Right lobe of liver (tissue), 6 donors: Measurements from ENCODE around the gene TSR1. TPM values are rescaled to one million over a fixed set of nuclear protein-coding genes. Genes with fewer than 3 reads are reported as not detected.
A peak's percentile ranks its signal among the peaks of the same experiment; 100 is the strongest.

Experiments used
- ATAC-seq, 4 donors: fragments of 200-7000 bp; cut with Tn5 transposase; one replicate each; pipeline ENCODE4 v1.9.1; 2020; ENCODE audit warnings: mild to moderate bottlenecking in 4 of 4, moderate library complexity in 4 of 4
- DNase-seq, 3 donors: peaks; one replicate each; pipeline ENCODE4 v3.0.0-alpha.2; 2020
- H3K27ac ChIP-seq, 3 donors: fragments of 200-600 bp; one replicate each; pipeline ENCODE4 v1.8.0; 2022
- H3K27me3 ChIP-seq, 2 donors: fragments of 200-600 bp; one replicate each; pipeline ENCODE4 v1.8.0; 2022
- H3K36me3 ChIP-seq, 4 donors: fragments of 200-600 bp; sonication (generic) in 1 of 4; one replicate each; pipeline versions ENCODE4 v1.5.1 to v1.8.0; 2017 to 2022; ENCODE audit warnings: control low read depth in 1 of 4
- H3K4me1 ChIP-seq, 4 donors: fragments of 200-600 bp; sonication (generic) in 1 of 4; one replicate each; pipeline versions ENCODE4 v1.5.1 to v1.8.0; 2017 to 2022; ENCODE audit warnings: control low read depth in 1 of 4
- H3K4me3 ChIP-seq, 3 donors: fragments of 200-600 bp; one replicate each; pipeline ENCODE4 v1.8.0; 2022
- H3K9me3 ChIP-seq, 4 donors: fragments of 200-600 bp; sonication (generic) in 1 of 4; one replicate each; pipeline versions ENCODE4 v1.5.1 to v1.8.0; 2017 to 2022; ENCODE audit warnings: control low read depth in 1 of 4
- CTCF ChIP-seq, 4 donors: fragments of 200-600 bp in 3 of 4; fragments of 450-650 bp in 1 of 4; IDR thresholded peaks; one replicate each; pipeline versions ENCODE4 v1.5.1 to v1.8.0; 2016 to 2022; ENCODE audit warnings: antibody characterized with exemption in 4 of 4, mild to moderate bottlenecking in 2 of 4
- POLR2A ChIP-seq: fragments of 450-650 bp; IDR thresholded peaks from one replicate; pipeline ENCODE4 v1.6.1; 2017; ENCODE audit warnings: antibody characterized with exemption, mild to moderate bottlenecking
- WGBS: methylation state at CpG from one replicate; pipeline ENCODE4 v1.1.6; 2018; ENCODE audit warnings: low coverage, low lambda C conversion rate; ENCODE audit not compliant: insufficient coverage; ENCODE audit errors: missing lambda C conversion rate; 5-methylcytosine and 5-hydroxymethylcytosine counted together
- intact Hi-C, 2 donors: fragments of 100-400 bp; cut with DNase I; formaldehyde crosslinking; loops; one replicate each; pipeline versions ENCODE4 v1.11.2 to v1.14.1; 2022
- total RNA-seq, 6 experiments: library from RNA; depleted of rRNA in 2 of 6; stranded (reverse); fragments of >200 nt in 2 of 6; fragmentation: NEBNext Ultra II Directional in 3 of 6; extraction: Animal tissue kit (Norgen Biotek cat#: 25700) in 3 of 6; gene quantifications; one replicate each; pipeline versions ENCODE4 v1.1.0 to v1.2.4, GENCODE V29; 2016 to 2023
- donor health status: DM: no; HTN: yes; CAD: no.
- donor health status: DM: no; HTN: no; CAD: no.
- donor health status: DM: no; HTN: no; CAD: no.
- donor health status: DM: no; HTN: yes; CAD: no.
- donor health status: DM: no; HTN: yes; CAD: no.

Gene TSR1
- total RNA-seq, 6 experiments from 2014 or later, result 9.7 to 26.2 (median 13.1) TPM

GRCh38 chr17:2283302-2283701 is 53.0 kb downstream of the TSR1 start:
- H3K9me3 ChIP-seq, result no peaks in the 10 kb centered on the region
- 94% methylated on average over 2 of the region's 7 CpGs for WGBS
- ATAC-seq, result no peak
- no peak overlapping the region for H3K4me3 ChIP-seq
- DNase-seq, result no peak
- no peaks in the 10 kb centered on the region for H3K4me1 ChIP-seq
- no peaks in the 10 kb centered on the region for H3K27me3 ChIP-seq
- TF ChIP-seq CTCF (IDR thresholded peaks at IDR 0.05) (no peak), POLR2A (no peak)
- intact Hi-C loops, result no loop called here
- H3K36me3 ChIP-seq, result peaks cover 0 to 60% (median 16%) of the 10 kb centered on the region in 4 donors
- no peak overlapping the region for H3K27ac ChIP-seq

- WGBS, result 27% methylated on average over 4 of the region's 7 CpGs
- Histone ChIP-seq H3K4me3 (no peak overlapping the region), H3K36me3 (peaks cover 0 to 60% (median 16%) of the 10 kb centered on the region in 4 donors), H3K9me3 (no peaks in the 10 kb centered on the region), H3K27me3 (no peaks in the 10 kb centered on the region), H3K4me1 (no peaks in the 10 kb centered on the region), H3K27ac (no peak overlapping the region)
- TF ChIP-seq POLR2A, result no peak
- TF ChIP-seq CTCF (IDR thresholded peaks at IDR 0.05), result peak; percentile 50 to 58 (median 56)
- intact Hi-C loops, result no loop called here
- DNase-seq, result no peak
- peak; percentile 61 to 71 (median 62) for ATAC-seq
Measured at GRCh38 chr17:2282297-2282873, 53.9 kb downstream of the TSR1 start.

GRCh38 chr17:2279707-2280106 is 56.5 kb downstream of the TSR1 start:
- 95% methylated on average over 6 of the region's 9 CpGs for WGBS
- DNase-seq (no peak), ATAC-seq (no peak)
- intact Hi-C loops, result no loop called here
- no peak overlapping the region for H3K27ac ChIP-seq
- H3K4me1 ChIP-seq, result no peaks in the 10 kb centered on the region
- peaks cover 0 to 56% (median 13%) of the 10 kb centered on the region in 4 donors for H3K36me3 ChIP-seq
- no peak for TF ChIP-seq CTCF (IDR thresholded peaks at IDR 0.05)
- no peak overlapping the region for H3K4me3 ChIP-seq
- no peaks in the 10 kb centered on the region for H3K27me3 ChIP-seq
- H3K9me3 ChIP-seq, result no peaks in the 10 kb centered on the region

GRCh38 chr17:2277429-2278170 is 58.7 kb downstream of the TSR1 start:
- ATAC-seq (no peak), DNase-seq (no peak)
- WGBS, result 96% methylated on average over 9 of the region's 9 CpGs
- Histone ChIP-seq H3K27ac (no peak overlapping the region), H3K4me3 (no peak overlapping the region), H3K4me1 (peaks cover 0 to 10% (median 0%) of the 10 kb centered on the region in 4 donors), H3K9me3 (no peaks in the 10 kb centered on the region), H3K27me3 (no peaks in the 10 kb centered on the region), H3K36me3 (peaks cover 0 to 35% (median 13%) of the 10 kb centered on the region in 4 donors)
- intact Hi-C loops, result no loop called here
- no peak for TF ChIP-seq CTCF (IDR thresholded peaks at IDR 0.05)
- TF ChIP-seq POLR2A, result no peak
